Endothelial cell (in vitro differentiated cells): ENCODE results near the gene MCTP1. TPM values are rescaled to one million over a fixed set of nuclear protein-coding genes. Genes with fewer than 3 reads are reported as not detected.

Experiments used
- DNase-seq: peaks from one replicate; pipeline ENCODE4 v3.0.0; 2021; ENCODE audit warnings: low spot score
- H3K27ac Mint-ChIP-seq: one replicate; pipeline ENCODE4 v1.8.0; 2021; ENCODE audit warnings: mixed read lengths, inconsistent platforms; ENCODE audit not compliant: unreplicated experiment
- H3K27me3 Mint-ChIP-seq: one replicate; pipeline ENCODE4 v1.8.0; 2021; ENCODE audit warnings: mild to moderate bottlenecking, moderate library complexity, mixed read lengths, inconsistent platforms; ENCODE audit not compliant: unreplicated experiment
- H3K36me3 Mint-ChIP-seq: one replicate; pipeline ENCODE4 v1.8.0; 2021; ENCODE audit warnings: mild to moderate bottlenecking, low read depth, mixed read lengths, inconsistent platforms; ENCODE audit not compliant: unreplicated experiment
- H3K4me1 Mint-ChIP-seq: one replicate; pipeline ENCODE4 v1.8.0; 2021; ENCODE audit warnings: mild to moderate bottlenecking, mixed read lengths, inconsistent platforms; ENCODE audit not compliant: unreplicated experiment
- H3K4me3 Mint-ChIP-seq: one replicate; pipeline ENCODE4 v1.8.0; 2021; ENCODE audit warnings: mild to moderate bottlenecking, mixed read lengths, inconsistent platforms; ENCODE audit not compliant: unreplicated experiment
- H3K9me3 Mint-ChIP-seq: one replicate; pipeline ENCODE4 v1.8.0; 2021; ENCODE audit warnings: mixed read lengths, inconsistent platforms; ENCODE audit not compliant: unreplicated experiment
- CTCF ChIP-seq: fragments of 200-600 bp; sonication (generic); IDR thresholded peaks from one replicate; pipeline ENCODE4 v1.5.0; 2021; ENCODE audit warnings: antibody characterized with exemption; ENCODE audit not compliant: unreplicated experiment
- total RNA-seq: library from RNA; stranded (reverse); fragmentation: NEBNext Ultra II Directional; extraction: Animal tissue kit (Norgen Biotek cat#: 25700); gene quantifications from one replicate; pipeline ENCODE4 v1.2.1, GENCODE V29; 2021; ENCODE audit not compliant: unreplicated experiment

MCTP1 gene
- total RNA-seq, 1 donor from 2014 or later: 2.2 TPM

- no peak overlapping the region for H3K27ac Mint-ChIP-seq
- no peaks in the 10 kb centered on the region for H3K27me3 Mint-ChIP-seq
- H3K4me1 Mint-ChIP-seq: no peaks in the 10 kb centered on the region
- no peaks in the 10 kb centered on the region for H3K36me3 Mint-ChIP-seq
- no peak overlapping the region for H3K4me3 Mint-ChIP-seq
- TF ChIP-seq CTCF: no peak
- no peaks in the 10 kb centered on the region for H3K9me3 Mint-ChIP-seq
- DNase-seq: no peak
These were observed 184.3 kb downstream of the MCTP1 start for GRCh38 chr5:95100551-95100950.

GRCh38 chr5:95098012-95098411 is 186.9 kb downstream of the MCTP1 start:
- Mint-ChIP-seq H3K4me3 (no peak overlapping the region), H3K4me1 (no peaks in the 10 kb centered on the region), H3K27ac (no peak overlapping the region), H3K27me3 (no peaks in the 10 kb centered on the region), H3K36me3 (no peaks in the 10 kb centered on the region), H3K9me3 (no peaks in the 10 kb centered on the region)
- TF ChIP-seq CTCF: no peak
- DNase-seq: no peak

- Mint-ChIP-seq H3K27me3 (no peaks in the 10 kb centered on the region), H3K27ac (no peak overlapping the region), H3K36me3 (no peaks in the 10 kb centered on the region), H3K9me3 (no peaks in the 10 kb centered on the region), H3K4me3 (no peak overlapping the region), H3K4me1 (no peaks in the 10 kb centered on the region)
- TF ChIP-seq CTCF: no peak
- no peak for DNase-seq
These were observed 191.7 kb downstream of the MCTP1 start for GRCh38 chr5:95093211-95093610.

- H3K27me3 Mint-ChIP-seq: no peaks in the 10 kb centered on the region
- TF ChIP-seq CTCF: no peak
- no peaks in the 10 kb centered on the region for H3K36me3 Mint-ChIP-seq
- no peaks in the 10 kb centered on the region for H3K9me3 Mint-ChIP-seq
- H3K27ac Mint-ChIP-seq: no peak overlapping the region
- no peak overlapping the region for H3K4me3 Mint-ChIP-seq
- H3K4me1 Mint-ChIP-seq: no peaks in the 10 kb centered on the region
- DNase-seq: no peak
These were observed 194.1 kb downstream of the MCTP1 start for GRCh38 chr5:95090774-95091173.

- Mint-ChIP-seq H3K27me3 (no peaks in the 10 kb centered on the region), H3K27ac (no peak overlapping the region), H3K9me3 (no peaks in the 10 kb centered on the region), H3K4me1 (no peaks in the 10 kb centered on the region), H3K36me3 (no peaks in the 10 kb centered on the region), H3K4me3 (no peak overlapping the region)
- no peak for TF ChIP-seq CTCF
- no peak for DNase-seq
These were observed 197.0 kb downstream of the MCTP1 start for GRCh38 chr5:95087816-95088317.
